ENCODE results near the gene VCPKMT.

- TF ChIP-seq FOXP2 (optimal IDR thresholded peaks at IDR 0.05; ENCODE audit: control extremely low read depth, extremely low read length, insufficient read depth) (no peak), POLR2AphosphoS5 (IDR thresholded peaks at IDR 0.05; ENCODE audit: borderline replicate concordance, low read depth, low read length) (no peak)
Observed at GRCh38 chr14:50086321-50086711, 30.1 kb downstream of the VCPKMT start.
